HCT116 (cell line): ENCODE results near the gene PODN. TPM values are rescaled to one million over a fixed set of nuclear protein-coding genes. Genes with fewer than 3 reads are reported as not detected.
A peak's percentile ranks its signal among the peaks of the same experiment; 100 is the strongest.

Experiments
- ATAC-seq: fragments of 200-7000 bp; cut with Tn5 transposase; 2 replicates; pipeline ENCODE4 v1.9.1; 2020; ENCODE audit warnings: mild to moderate bottlenecking, moderate library complexity
- BruUV-seq: library from RNA; stranded (reverse); fragments of 400-500 nt; replicated peaks from 2 replicates; lab custom pipeline; 2021; lab: Mats Ljungman, UMichigan
- CTCF ChIA-PET: fragments of 300-600 bp; sonication (Branson Sonifier 250); formaldehyde crosslinking; loops from one replicate; lab custom pipeline; 2021; ENCODE audit warnings: antibody characterized with exemption; lab: Charles Lee
- POLR2A ChIA-PET: fragments of 300-600, 350-600 bp; sonication (Branson Sonifier 250); formaldehyde crosslinking; loops from one replicate; lab custom pipeline; 2021; ENCODE audit warnings: antibody characterized with exemption; lab: Charles Lee
- RAD21 ChIA-PET, 2 experiments: fragments of 300-600 bp; sonication (Branson Sonifier 250); formaldehyde crosslinking; loops; one replicate each; lab custom pipeline; 2023; ENCODE audit warnings: low total read pairs in 2 of 2; ENCODE audit not compliant: uncharacterized antibody in 2 of 2, unreplicated experiment in 2 of 2, low non-redundant PET in 1 of 2; lab: Charles Lee
- DNase-seq: peaks from one replicate; pipeline ENCODE4 v3.0.0-alpha.2; 2010; ENCODE audit warnings: low read depth, low spot score
- H2AFZ ChIP-seq: fragments of 200-600 bp; shearing (Covaris generic), sonication (generic); 2 replicates; pipeline ENCODE4 v1.6.1; 2017; ENCODE audit warnings: low read depth, mixed run types, mixed read lengths, antibody characterized with exemption, low read length; ENCODE audit not compliant: poor library complexity, severe bottlenecking
- H3K27ac ChIP-seq: 2 replicates; pipeline ENCODE4 v1.5.1; 2012; ENCODE audit warnings: low read depth, low read length
- H3K27me3 ChIP-seq: fragments of 200-600 bp; sonication (generic); 2 replicates; pipeline ENCODE4 v1.6.1; 2016; ENCODE audit warnings: mixed run types, low read length, mixed read lengths; ENCODE audit not compliant: insufficient read depth
- H3K36me3 ChIP-seq, 2 experiments: fragments of 200-500 bp in 1 of 2; fragments of 200-600 bp in 1 of 2; sonication (Bioruptor generic) in 1 of 2; sonication (generic) in 1 of 2; 2 replicates each; pipeline versions ENCODE4 v1.5.1 to v1.6.1; 2014 to 2016; ENCODE audit warnings: low read length in 2 of 2, inconsistent platforms in 1 of 2, mixed read lengths in 1 of 2, mixed run types in 1 of 2; ENCODE audit not compliant: insufficient read depth in 2 of 2, control insufficient read depth in 1 of 2
- H3K4me1 ChIP-seq, 2 experiments: fragments of 200-600 bp in 1 of 2; sonication (generic) in 1 of 2; 2 replicates each; pipeline versions ENCODE4 v1.5.1 to v1.6.1; 2012 to 2017; ENCODE audit warnings: low read length in 2 of 2, inconsistent platforms in 1 of 2, mild to moderate bottlenecking in 1 of 2, mixed read lengths in 1 of 2, mixed run types in 1 of 2, moderate library complexity in 1 of 2; ENCODE audit not compliant: insufficient read depth in 2 of 2, control insufficient read depth in 1 of 2
- H3K4me2 ChIP-seq: fragments of 200-600 bp; sonication (generic); 2 replicates; pipeline ENCODE4 v1.6.1; 2017; ENCODE audit warnings: mixed run types, low read length, mixed read lengths
- H3K4me3 ChIP-seq, 2 experiments: fragments of 200-600 bp in 1 of 2; sonication (generic) in 1 of 2; replicated peaks in 1 of 2; 2 replicates each; pipeline ENCODE4 v1.5.1; 2011 to 2016; ENCODE audit warnings: low read length in 2 of 2, control low read depth in 1 of 2, low read depth in 1 of 2, mild to moderate bottlenecking in 1 of 2, mixed read lengths in 1 of 2, mixed run types in 1 of 2
- H3K79me2 ChIP-seq: fragments of 200-600 bp; sonication (generic); 2 replicates; pipeline ENCODE4 v1.6.1; 2017; ENCODE audit warnings: mild to moderate bottlenecking, mixed run types, low read length, moderate library complexity, mixed read lengths; ENCODE audit not compliant: insufficient read depth
- H3K9ac ChIP-seq: fragments of 200-600 bp; sonication (generic); 2 replicates; pipeline ENCODE4 v1.6.1; 2016; ENCODE audit warnings: low read length, mixed read lengths
- H3K9me2 ChIP-seq: fragments of 200-600 bp; sonication (generic), shearing (Covaris generic); 2 replicates; pipeline ENCODE4 v1.6.1; 2017; ENCODE audit warnings: mixed run types, mild to moderate bottlenecking, moderate library complexity; ENCODE audit not compliant: insufficient read depth
- H3K9me3 ChIP-seq, 2 experiments: fragments of 200-500 bp in 1 of 2; fragments of 200-600 bp in 1 of 2; sonication (Bioruptor generic) in 1 of 2; sonication (generic) in 1 of 2; 2 replicates each; pipeline ENCODE4 v1.6.1; 2014 to 2017; ENCODE audit warnings: low read length in 2 of 2, mixed read lengths in 2 of 2, inconsistent platforms in 1 of 2, low read depth in 1 of 2, mild to moderate bottlenecking in 1 of 2, mixed run types in 1 of 2, moderate library complexity in 1 of 2; ENCODE audit not compliant: control insufficient read depth in 1 of 2, insufficient read depth in 1 of 2
- H4K20me1 ChIP-seq: fragments of 200-600 bp; sonication (generic), shearing (Covaris generic); 2 replicates; pipeline ENCODE4 v1.6.1; 2017; ENCODE audit warnings: mixed run types, mild to moderate bottlenecking, moderate library complexity; ENCODE audit not compliant: insufficient read depth
- ATF3 ChIP-seq: IDR thresholded peaks from 2 replicates; pipeline ENCODE4 v1.6.1; 2012
- CBX3 ChIP-seq: IDR thresholded peaks from 2 replicates; pipeline ENCODE4 v1.6.1; 2012; ENCODE audit warnings: low read depth
- CEBPB ChIP-seq: IDR thresholded peaks from 2 replicates; pipeline ENCODE4 v1.6.1; 2012; ENCODE audit warnings: low read depth
- EGR1 ChIP-seq: IDR thresholded peaks from 2 replicates; pipeline ENCODE4 v1.6.1; 2012; ENCODE audit warnings: low read depth
- ELF1 ChIP-seq: IDR thresholded peaks from 2 replicates; pipeline ENCODE4 v1.6.1; 2012; ENCODE audit warnings: low read depth, borderline replicate concordance
- FOSL1 ChIP-seq: IDR thresholded peaks from 2 replicates; pipeline ENCODE4 v1.6.1; 2012; ENCODE audit warnings: low read depth
- MAX ChIP-seq: IDR thresholded peaks from 2 replicates; pipeline ENCODE4 v1.6.1; 2012
- POLR2AphosphoS5 ChIP-seq: IDR thresholded peaks from 2 replicates; pipeline ENCODE4 v1.6.1; 2011; ENCODE audit warnings: mild to moderate bottlenecking, low read depth, low read length, moderate library complexity
- RAD21 ChIP-seq: IDR thresholded peaks from 2 replicates; pipeline ENCODE4 v1.6.1; 2012; ENCODE audit warnings: low read depth, mild to moderate bottlenecking
- SIN3A ChIP-seq: IDR thresholded peaks from 2 replicates; pipeline ENCODE4 v1.6.1; 2012; ENCODE audit warnings: low read depth
- SP1 ChIP-seq: IDR thresholded peaks from 2 replicates; pipeline ENCODE4 v1.6.1; 2012; ENCODE audit warnings: low read depth
- SRF ChIP-seq: IDR thresholded peaks from 2 replicates; pipeline ENCODE4 v1.6.1; 2012; ENCODE audit warnings: low read depth
- TCF7L2 ChIP-seq: IDR thresholded peaks from 2 replicates; pipeline ENCODE4 v1.7.0; 2011; ENCODE audit warnings: borderline replicate concordance, inconsistent platforms; ENCODE audit not compliant: insufficient read depth, insufficient read length; ENCODE audit errors: extremely low read depth
- YY1 ChIP-seq: IDR thresholded peaks from 2 replicates; pipeline ENCODE4 v1.6.1; 2011; ENCODE audit warnings: low read length, low read depth, moderate library complexity, mild to moderate bottlenecking; ENCODE audit not compliant: insufficient replicate concordance; ENCODE audit errors: extremely low read depth
- ZBTB33 ChIP-seq: IDR thresholded peaks from 2 replicates; pipeline ENCODE4 v1.6.1; 2011; ENCODE audit warnings: mild to moderate bottlenecking, low read length, moderate library complexity; ENCODE audit not compliant: insufficient replicate concordance; ENCODE audit errors: extremely low read depth
- ZNF274 ChIP-seq: fragments of 200-500 bp; sonication (Bioruptor generic); IDR thresholded peaks from 2 replicates; pipeline ENCODE4 v1.6.1; 2014; ENCODE audit warnings: mild to moderate bottlenecking, low read depth, low read length, inconsistent platforms
- intact Hi-C: fragments of 100-400 bp; cut with micrococcal nuclease; formaldehyde crosslinking; loops from 2 replicates; pipeline ENCODE4 v1.10.0; 2022
- total RNA-seq: library from RNA; stranded (reverse); gene quantifications from one replicate; pipeline ENCODE4 v1.2.1, GENCODE V29; 2021; ENCODE audit not compliant: unreplicated experiment

PODN gene
- total RNA-seq, 1 experiment from 2014 or later, result 0.22 TPM

- Histone ChIP-seq H3K27me3 (no peaks in the 10 kb centered on the region), H4K20me1 (no peaks in the 10 kb centered on the region), H3K9me2 (no peaks in the 10 kb centered on the region), H2AFZ (peak overlapping the region; percentile 63), H3K9ac (peak overlapping the region; percentile 57), H3K4me1 (peaks cover 3 to 9% of the 10 kb centered on the region in 2 experiments; a peak in 3 of 4 replicates), H3K36me3 (no peaks in the 10 kb centered on the region), H3K27ac (peak overlapping the region; percentile 34; the same call in 1 of the 2 replicates), H3K79me2 (no peaks in the 10 kb centered on the region; the same call in 1 of the 2 replicates), H3K4me3 (peak overlapping the region; percentile 66 to 77), H3K4me2 (peak overlapping the region; percentile 82), H3K9me3 (no peaks in the 10 kb centered on the region)
- RAD21 ChIA-PET, result no interaction called here
- POLR2A ChIA-PET, result interaction anchor here (0.5 kb wide), 1 partner anchor 289 kb away, joined by 3 read pairs; the partner anchor contains the start of gene ZYG11B
- DNase-seq, result peak; percentile 86
- TF ChIP-seq FOSL1 (no peak), POLR2AphosphoS5 (peak; percentile 83), ZNF274 (no peak), SP1 (peak; percentile 88), ZBTB33 (no peak), SIN3A (peak; percentile 88; the same call in 1 of the 2 replicates), CBX3 (peak; percentile 84; the same call in 1 of the 2 replicates), TCF7L2 (peak; percentile 60), ATF3 (no peak), RAD21 (no peak), ELF1 (peak; percentile 87), MAX (peak; percentile 78), CEBPB (no peak; the same call in 1 of the 2 replicates), EGR1 (no peak), SRF (peak; percentile 94), YY1 (peak; percentile 85)
- CTCF ChIA-PET, result interaction anchor here (1.3 kb wide), 1 partner anchor 168 kb away, joined by 3 read pairs; no protein-coding TSS in a partner anchor
- peak; percentile 98 for ATAC-seq
- BruUV-seq, result TSS peak; percentile 64
- intact Hi-C loops, result loop anchor here (10.0 kb wide), 1 partner anchor 170 kb away; no protein-coding TSS in a partner anchor
Observed at GRCh38 chr1:53014791-53015507, 47.1 kb upstream of the PODN start.
